ENCODE data around the gene HAVCR1. TPM values are rescaled to one million over a fixed set of nuclear protein-coding genes. Genes with fewer than 3 reads are reported as not detected.

HAVCR1 gene
- total and polyA plus RNA-seq, 2 donors (not counting 1 experiment from before 2014, with no cell fraction given), result not detected

DNA sequence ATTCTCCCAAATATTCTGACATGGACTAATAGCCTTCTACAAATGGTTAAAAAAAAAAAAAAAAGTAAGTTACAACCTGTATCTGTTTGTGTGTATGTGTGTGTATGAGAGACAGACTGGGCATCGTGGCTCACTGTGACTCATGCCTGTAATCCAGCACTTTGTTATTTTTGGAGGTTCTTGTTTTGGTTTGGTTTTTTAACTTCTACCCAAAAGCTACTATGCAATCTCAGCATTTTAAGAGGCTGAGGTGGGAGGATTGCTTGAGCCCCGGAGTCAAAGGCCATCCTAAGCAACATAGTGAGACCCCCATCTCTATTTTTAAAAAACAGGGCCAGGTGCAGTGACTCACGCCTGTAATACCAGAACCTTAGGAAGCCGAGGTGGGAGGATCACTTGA, 17.6 kb upstream of the HAVCR1 start:
- Histone ChIP-seq H3K79me2 (ENCODE audit: control insufficient read depth, insufficient read depth, low read length) (no peaks in the 10 kb centered on the region), H3K9ac (ENCODE audit: low read length) (no peak overlapping the region), H2AFZ (ENCODE audit: insufficient read depth, low read depth, low read length, poor library complexity, severe bottlenecking) (no peak overlapping the region), H3K4me3 (ENCODE audit: control extremely low read depth in 1 of 5, extremely low read depth in 1 of 5, insufficient read depth in 1 of 5, low read depth in 2 of 5, low read length in 4 of 5) (no peak overlapping the region), H3K4me2 (replicated peaks; ENCODE audit: low read depth, low read length, poor library complexity, severe bottlenecking) (no peak overlapping the region), H3K4me1 (ENCODE audit: control insufficient read depth in 2 of 2, insufficient read depth in 2 of 2, low read length in 2 of 2) (no peaks in the 10 kb centered on the region), H3K9me3 (ENCODE audit: control extremely low read depth in 1 of 3, control insufficient read depth in 2 of 3, insufficient read depth in 1 of 3, low read length in 2 of 3) (no peaks in the 10 kb centered on the region), H4K20me1 (ENCODE audit: control insufficient read depth, insufficient read depth, low read length, poor library complexity, severe bottlenecking) (no peaks in the 10 kb centered on the region), H3K36me3 (replicated peaks in 1 of 2; ENCODE audit: control extremely low read depth in 1 of 2, control insufficient read depth in 1 of 2, extremely low read depth in 1 of 2, insufficient read depth in 2 of 2, low read length in 1 of 2) (no peaks in the 10 kb centered on the region), H3K27ac (ENCODE audit: low read length in 2 of 2) (no peak overlapping the region), H3K27me3 (replicated peaks in 1 of 4; ENCODE audit: control extremely low read depth in 1 of 4, control insufficient read depth in 3 of 4, insufficient read depth in 4 of 4, low read length in 3 of 4) (no peaks in the 10 kb centered on the region)
- no CpG with 5 or more reads among the region's 4 CpGs for WGBS (ENCODE audit: insufficient coverage)
- Mint-ChIP-seq H3K27ac (no peak overlapping the region), H3K4me1 (peaks cover 4% of the 10 kb centered on the region), H3K27me3 (peaks cover 7% of the 10 kb centered on the region), H3K4me3 (no peak overlapping the region), H3K9me3 (ENCODE audit: insufficient read depth) (no peaks in the 10 kb centered on the region)
- intact Hi-C loops (cut with micrococcal nuclease), result no loop called here
- TF ChIP-seq, protein P1, sequence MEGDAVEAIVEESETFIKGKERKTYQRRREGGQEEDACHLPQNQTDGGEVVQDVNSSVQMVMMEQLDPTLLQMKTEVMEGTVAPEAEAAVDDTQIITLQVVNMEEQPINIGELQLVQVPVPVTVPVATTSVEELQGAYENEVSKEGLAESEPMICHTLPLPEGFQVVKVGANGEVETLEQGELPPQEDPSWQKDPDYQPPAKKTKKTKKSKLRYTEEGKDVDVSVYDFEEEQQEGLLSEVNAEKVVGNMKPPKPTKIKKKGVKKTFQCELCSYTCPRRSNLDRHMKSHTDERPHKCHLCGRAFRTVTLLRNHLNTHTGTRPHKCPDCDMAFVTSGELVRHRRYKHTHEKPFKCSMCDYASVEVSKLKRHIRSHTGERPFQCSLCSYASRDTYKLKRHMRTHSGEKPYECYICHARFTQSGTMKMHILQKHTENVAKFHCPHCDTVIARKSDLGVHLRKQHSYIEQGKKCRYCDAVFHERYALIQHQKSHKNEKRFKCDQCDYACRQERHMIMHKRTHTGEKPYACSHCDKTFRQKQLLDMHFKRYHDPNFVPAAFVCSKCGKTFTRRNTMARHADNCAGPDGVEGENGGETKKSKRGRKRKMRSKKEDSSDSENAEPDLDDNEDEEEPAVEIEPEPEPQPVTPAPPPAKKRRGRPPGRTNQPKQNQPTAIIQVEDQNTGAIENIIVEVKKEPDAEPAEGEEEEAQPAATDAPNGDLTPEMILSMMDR (IDR thresholded peaks at IDR 0.05), result no peak
- no peak for TF ChIP-seq EZH2 (IDR thresholded peaks at IDR 0.05; ENCODE audit: borderline replicate concordance, insufficient read depth, low read depth, low read length, poor library complexity, severe bottlenecking)
- ATAC-seq (ENCODE audit: low read depth), result no peak
- no peak for DNase-seq
- ChIA-PET CTCF (interaction anchor here (0.6 kb wide), 1 partner anchor 807 kb away, joined by 4 read pairs; no protein-coding TSS in a partner anchor), POLR2A (no interaction called here)

DNA sequence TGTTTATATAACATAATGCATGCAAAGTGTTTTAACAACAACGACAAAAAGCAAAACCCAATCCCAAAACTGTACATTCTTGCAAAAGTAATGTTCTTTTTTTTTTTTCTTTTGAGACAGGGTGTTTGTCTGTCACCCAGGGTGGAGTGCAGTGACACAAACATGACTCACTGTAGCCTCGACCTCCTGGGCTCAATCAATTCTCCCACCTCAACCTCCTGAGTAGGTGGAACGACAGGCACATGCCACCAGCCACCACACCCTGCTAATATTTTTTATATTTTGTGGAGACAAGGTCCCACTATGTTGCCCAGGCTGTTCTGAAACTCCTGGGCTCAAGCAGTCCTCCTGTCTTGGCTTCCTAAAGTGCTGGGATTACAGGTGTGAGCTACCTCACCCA, 13.6 kb upstream of the HAVCR1 start:
- ChIA-PET CTCF (no interaction called here), POLR2A (no interaction called here)
- Histone ChIP-seq H3K27me3 (replicated peaks in 1 of 4; ENCODE audit: control extremely low read depth in 1 of 4, control insufficient read depth in 3 of 4, insufficient read depth in 4 of 4, low read length in 3 of 4) (no peaks in the 10 kb centered on the region), H2AFZ (ENCODE audit: insufficient read depth, low read depth, low read length, poor library complexity, severe bottlenecking) (no peak overlapping the region), H4K20me1 (ENCODE audit: control insufficient read depth, insufficient read depth, low read length, poor library complexity, severe bottlenecking) (no peaks in the 10 kb centered on the region), H3K4me1 (ENCODE audit: control insufficient read depth in 2 of 2, insufficient read depth in 2 of 2, low read length in 2 of 2) (no peaks in the 10 kb centered on the region), H3K4me2 (replicated peaks; ENCODE audit: low read depth, low read length, poor library complexity, severe bottlenecking) (no peak overlapping the region), H3K79me2 (ENCODE audit: control insufficient read depth, insufficient read depth, low read length) (no peaks in the 10 kb centered on the region), H3K9ac (ENCODE audit: low read length) (no peak overlapping the region), H3K9me3 (ENCODE audit: control extremely low read depth in 1 of 3, control insufficient read depth in 2 of 3, insufficient read depth in 1 of 3, low read length in 2 of 3) (no peaks in the 10 kb centered on the region), H3K36me3 (replicated peaks in 1 of 2; ENCODE audit: control extremely low read depth in 1 of 2, control insufficient read depth in 1 of 2, extremely low read depth in 1 of 2, insufficient read depth in 2 of 2, low read length in 1 of 2) (no peaks in the 10 kb centered on the region), H3K4me3 (ENCODE audit: control extremely low read depth in 1 of 5, extremely low read depth in 1 of 5, insufficient read depth in 1 of 5, low read depth in 2 of 5, low read length in 4 of 5) (no peak overlapping the region), H3K27ac (ENCODE audit: low read length in 2 of 2) (no peak overlapping the region)
- H3K9me3 Mint-ChIP-seq (ENCODE audit: insufficient read depth), result no peaks in the 10 kb centered on the region
- no peak overlapping the region for H3K4me3 Mint-ChIP-seq
- H3K27me3 Mint-ChIP-seq, result no peaks in the 10 kb centered on the region
- WGBS (ENCODE audit: insufficient coverage), result no CpG with 5 or more reads among the region's 3 CpGs
- H3K4me1 Mint-ChIP-seq, result peaks cover 4% of the 10 kb centered on the region
- DNase-seq, result no peak
- intact Hi-C loops (cut with micrococcal nuclease), result no loop called here
- H3K27ac Mint-ChIP-seq, result no peak overlapping the region
- no peak for ATAC-seq (ENCODE audit: low read depth)
- no peak for TF ChIP-seq EZH2 (IDR thresholded peaks at IDR 0.05; ENCODE audit: borderline replicate concordance, insufficient read depth, low read depth, low read length, poor library complexity, severe bottlenecking)
- TF ChIP-seq, protein P1 (IDR thresholded peaks at IDR 0.05), result no peak
